NCI-H2196 treated with DMSO at 0.1 percent for 48 hours (cell line): ENCODE data around the gene GYS1.
"Not testable (repeated sequence)": the region's sequence is repeated elsewhere in the genome, so short reads cannot be mapped to it uniquely, and the experiment has no call there.

Experiments
- DNase-seq: peaks from one replicate; lab custom pipeline; 2025; ENCODE audit not compliant: unreplicated experiment; lab: John Stamatoyannopoulos, UW

Gene GYS1

DNA sequence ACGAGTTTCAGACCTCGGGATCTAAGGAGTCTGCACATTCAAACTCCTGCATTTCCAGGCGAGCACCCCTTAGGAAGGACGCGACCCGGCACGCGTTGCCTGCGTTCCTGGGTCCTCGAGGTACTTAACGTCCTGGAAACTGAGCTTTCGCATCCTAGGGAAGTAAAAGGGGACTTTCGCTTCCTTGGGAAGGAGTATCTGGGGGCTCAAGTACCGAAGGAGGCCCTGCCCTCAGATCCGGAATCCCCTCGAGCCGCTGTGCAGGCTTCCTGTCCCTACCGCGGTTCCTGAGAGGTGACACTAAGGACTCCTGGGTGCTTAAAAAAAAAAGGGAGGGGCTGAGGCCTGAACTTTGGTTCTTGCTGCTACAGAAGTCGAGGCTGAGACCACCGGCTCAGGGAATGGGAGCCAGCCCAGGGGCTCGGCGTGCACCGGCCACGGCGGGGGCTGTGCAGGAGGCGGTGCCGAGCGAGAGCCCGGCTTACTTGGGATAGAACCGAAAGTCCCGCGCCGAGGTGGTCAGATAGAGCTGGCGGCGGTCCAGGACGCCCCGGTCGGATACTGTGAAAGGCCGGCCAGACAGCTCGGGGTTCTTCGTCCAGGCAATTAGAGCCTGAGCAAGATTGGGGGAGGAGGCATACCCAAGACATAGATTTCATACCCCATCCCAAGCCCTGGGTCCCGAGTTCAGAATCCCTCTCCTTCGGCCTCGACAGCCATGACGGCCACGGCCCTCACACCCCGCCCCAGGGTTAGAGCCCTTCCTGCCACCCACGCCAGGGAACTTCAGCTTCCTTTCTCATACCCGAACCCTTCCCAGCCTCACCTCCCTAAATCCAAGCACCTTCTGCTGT lies 25.5 kb upstream of the GYS1 start:
- DNase-seq = not testable (repeated sequence)

DNA sequence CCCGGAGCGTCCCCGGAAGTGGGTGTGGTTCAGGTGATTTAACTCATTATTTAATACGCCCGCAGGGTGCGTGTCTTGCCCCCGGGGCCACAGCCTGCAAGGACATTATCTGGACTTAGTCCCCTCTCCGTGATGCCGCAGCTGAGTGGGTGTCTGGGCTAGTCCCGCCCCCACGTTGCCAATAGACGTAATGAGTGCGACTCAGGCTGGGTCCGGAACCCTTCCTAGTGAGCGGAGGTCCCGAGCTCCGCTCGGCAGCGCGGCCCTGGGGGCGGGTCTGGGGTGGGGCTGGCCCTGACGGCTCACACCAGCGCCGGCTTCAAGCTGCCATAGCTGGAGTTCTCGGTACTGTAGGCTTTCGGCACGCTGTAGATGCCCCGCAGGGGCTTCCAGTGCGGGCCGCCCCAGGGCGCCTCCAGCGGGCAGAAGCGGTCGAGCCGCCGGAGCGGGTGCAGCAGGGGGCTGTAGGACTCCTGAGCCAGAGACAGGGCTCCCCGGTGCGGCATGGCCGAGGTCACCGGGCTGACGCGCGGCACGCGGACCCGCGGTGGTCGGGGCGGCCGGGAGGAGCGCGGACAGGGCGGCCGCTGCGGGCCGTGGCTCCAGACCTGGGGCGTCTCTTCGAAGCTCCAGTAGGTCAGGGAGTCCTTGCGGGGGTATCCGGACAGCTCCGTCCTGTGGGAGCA lies 24.7 kb upstream of the GYS1 start:
- DNase-seq = no peak

DNA sequence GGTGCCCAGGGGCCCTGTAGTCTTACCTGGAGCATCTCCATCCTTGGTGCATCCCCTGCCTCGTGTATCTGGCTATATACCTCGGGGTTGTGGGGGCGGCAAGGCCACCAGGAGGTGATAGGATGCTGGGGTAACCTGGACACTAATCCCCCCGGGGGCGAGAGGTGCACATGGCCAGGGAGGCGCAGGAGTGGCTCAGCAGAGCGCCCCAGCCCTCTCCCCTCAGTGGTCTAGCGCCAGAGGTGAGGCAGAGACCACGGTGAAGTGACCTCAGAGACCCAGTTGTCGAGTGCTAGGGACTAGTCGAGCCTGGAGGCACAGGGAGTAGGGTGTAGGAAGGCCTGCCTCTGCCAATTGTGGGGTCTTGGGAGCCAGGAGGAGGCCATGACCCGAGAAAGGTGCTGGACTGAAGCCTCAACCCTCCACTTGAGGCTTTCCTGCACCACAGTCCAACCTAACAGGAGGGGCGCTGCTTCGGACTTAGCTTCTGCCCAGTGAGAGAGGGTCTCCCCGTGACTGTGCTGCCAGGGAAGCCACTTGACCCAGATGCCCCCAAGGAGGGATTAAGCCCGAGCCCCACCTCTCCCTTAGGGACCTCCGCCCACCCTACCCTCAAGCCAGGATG lies 24.0 kb upstream of the GYS1 start, which contains the start of gene LHB:
LHB (minus strand) TSS at position 51 of the 625 bp plus-strand sequence; CDS start at position 41, 10 bp downstream.
- no peak for DNase-seq

DNA sequence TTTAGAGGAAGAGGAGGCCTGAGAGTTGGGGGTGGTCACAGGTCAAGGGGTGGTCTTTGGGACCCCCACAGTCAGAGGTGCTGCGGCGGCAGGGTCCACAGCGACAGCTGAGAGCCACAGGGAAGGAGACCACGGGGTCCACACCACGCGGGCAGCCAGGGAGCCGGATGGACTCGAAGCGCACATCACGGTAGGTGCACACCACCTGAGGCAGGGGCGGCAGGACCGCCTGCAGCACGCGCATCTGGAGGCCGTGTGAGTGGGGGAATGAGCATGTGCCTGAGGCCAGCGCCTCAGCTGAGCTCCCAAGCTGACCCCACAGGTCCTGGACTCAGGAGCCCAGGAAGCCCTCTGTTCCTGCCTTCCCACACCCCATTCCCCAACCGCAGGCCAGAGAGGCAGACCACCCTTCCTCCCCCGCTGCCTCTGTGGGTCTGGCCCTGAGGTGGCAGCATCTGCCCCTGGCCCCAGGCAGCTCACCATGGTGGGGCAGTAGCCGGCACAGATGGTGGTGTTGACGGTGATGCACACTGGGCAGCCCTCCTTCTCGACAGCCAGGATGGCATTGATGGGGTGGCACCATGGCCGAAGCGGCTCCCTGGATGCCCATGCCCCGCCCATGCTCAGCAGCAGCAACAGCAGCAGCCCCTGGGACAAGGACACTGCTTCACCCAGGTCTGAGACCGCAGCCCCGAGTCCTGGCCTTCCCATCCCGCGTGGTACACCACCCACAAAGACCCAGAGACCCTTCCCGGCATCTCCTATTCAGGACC lies 23.1 kb upstream of the GYS1 start:
- no peak for DNase-seq

DNA sequence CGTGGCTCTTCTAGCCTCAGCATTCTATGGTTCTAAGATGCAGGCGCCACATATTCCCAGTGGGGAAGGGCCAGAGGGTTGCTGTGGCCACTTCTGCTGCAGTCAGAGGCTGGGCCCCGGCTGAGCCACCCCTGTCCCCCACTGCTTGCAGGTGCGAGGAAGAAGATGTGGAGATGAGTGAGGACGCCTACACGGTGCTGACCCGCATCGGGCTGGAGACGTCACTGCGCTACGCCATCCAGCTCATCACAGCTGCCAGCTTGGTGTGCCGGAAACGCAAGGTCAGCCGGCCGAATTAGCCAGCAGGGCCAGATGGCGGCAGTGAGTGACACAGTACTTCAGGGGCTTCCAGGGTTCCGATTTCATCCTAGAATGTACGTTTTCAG lies 21.8 kb upstream of the GYS1 start:
- DNase-seq = no peak

DNA sequence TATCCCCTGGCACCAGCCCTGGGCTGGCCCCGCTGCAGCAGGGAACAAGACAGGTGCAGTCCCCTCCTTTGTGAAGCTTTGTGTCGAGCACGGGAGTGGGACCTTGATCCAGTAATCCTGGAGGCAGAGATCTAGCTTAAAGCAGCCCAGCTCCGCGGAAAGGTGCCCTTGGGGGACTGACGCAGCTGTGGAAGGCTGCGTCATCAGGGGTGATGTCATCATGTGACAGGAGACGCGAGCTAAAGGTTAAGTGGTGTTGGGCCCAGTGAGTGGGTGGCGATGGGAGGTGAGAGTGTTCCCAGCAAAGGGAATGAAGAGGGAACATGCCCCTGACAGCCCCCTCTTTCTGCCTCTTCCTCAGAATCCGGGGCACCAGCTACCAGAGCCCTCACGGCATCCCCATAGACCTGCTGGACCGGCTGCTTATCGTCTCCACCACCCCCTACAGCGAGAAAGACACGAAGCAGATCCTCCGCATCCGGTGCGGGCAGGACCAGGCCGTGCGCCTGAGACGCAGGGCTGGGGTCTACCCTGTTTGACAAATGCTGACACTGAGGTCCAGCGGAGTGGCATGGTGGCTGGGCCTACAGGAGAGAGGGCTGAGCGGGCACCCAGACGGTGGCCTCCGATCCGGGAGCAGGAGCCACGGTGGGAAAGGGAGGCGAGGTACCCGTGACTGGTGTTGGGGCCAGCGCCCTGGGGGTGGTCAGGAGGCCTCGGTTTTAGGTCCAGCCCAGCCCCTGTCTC lies 21.2 kb upstream of the GYS1 start:
- no peak for DNase-seq

DNA sequence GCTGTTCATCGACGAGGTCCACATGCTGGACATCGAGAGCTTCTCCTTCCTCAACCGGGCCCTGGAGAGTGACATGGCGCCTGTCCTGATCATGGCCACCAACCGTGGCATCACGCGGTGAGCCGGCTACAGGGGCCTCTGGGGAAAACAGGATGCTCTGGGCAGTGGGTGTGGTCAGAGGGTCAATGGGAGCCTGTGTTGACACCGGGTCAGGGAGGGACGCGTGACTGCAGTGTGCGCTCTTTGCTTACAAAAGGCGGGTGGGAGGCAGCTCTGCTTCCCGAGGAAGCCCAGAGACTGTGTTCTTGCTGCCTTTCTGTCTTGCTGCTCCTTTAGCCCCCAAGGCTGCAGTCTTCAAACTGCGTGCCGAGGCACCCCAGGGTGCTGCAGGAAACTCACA lies 18.1 kb upstream of the GYS1 start:
- no peak for DNase-seq

DNA sequence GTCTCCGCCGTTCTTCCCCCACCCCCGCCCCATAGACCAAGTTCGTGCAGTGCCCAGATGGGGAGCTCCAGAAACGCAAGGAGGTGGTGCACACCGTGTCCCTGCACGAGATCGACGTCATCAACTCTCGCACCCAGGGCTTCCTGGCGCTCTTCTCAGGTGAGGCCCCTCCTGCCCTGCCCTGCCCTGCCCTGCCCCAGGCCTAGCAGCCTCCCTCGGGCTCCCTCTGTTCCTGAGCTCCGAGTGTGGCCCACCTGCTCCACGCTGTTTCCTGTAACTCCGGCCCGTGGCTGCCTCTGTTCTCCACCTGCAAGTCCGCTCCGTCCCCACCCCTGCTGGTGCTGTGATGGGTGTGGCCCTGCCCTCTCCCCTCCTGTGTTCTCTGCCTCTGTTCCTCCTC lies 17.3 kb upstream of the GYS1 start:
- no peak for DNase-seq

DNA sequence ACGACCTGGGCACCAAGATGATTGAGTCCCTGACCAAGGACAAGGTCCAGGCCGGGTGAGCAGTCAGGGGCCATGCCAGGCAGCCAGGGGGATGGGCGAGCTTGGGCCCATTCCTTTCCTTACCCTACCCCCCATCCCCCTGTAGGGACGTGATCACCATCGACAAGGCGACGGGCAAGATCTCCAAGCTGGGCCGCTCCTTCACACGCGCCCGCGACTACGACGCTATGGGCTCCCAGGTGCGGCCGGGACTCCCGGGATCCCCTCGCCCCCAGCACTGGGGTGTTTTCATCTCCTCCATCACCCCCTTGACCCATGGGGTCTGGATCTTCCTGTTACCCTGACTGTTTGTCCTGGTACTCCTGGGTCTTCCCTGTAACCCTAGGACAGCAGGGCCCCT lies 16.7 kb upstream of the GYS1 start:
- DNase-seq = no peak

DNA sequence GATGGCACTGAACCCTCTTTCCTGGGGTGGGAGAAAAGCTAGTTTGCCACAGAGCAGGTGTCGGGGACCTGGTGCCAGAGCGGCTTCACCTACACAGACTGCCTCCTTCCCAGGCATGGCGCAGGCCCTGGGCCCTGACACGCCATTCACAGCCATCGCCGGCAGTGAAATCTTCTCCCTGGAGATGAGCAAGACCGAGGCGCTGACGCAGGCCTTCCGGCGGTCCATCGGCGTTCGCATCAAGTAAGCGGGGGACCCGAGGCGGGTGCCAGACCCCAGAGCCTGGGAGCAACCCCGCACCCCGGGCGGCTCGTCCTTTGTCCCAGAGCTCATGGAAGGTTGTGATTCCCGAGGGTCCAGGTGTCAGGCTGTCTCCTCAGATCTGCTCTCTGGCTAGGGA lies 13.8 kb upstream of the GYS1 start:
- no peak for DNase-seq

DNA sequence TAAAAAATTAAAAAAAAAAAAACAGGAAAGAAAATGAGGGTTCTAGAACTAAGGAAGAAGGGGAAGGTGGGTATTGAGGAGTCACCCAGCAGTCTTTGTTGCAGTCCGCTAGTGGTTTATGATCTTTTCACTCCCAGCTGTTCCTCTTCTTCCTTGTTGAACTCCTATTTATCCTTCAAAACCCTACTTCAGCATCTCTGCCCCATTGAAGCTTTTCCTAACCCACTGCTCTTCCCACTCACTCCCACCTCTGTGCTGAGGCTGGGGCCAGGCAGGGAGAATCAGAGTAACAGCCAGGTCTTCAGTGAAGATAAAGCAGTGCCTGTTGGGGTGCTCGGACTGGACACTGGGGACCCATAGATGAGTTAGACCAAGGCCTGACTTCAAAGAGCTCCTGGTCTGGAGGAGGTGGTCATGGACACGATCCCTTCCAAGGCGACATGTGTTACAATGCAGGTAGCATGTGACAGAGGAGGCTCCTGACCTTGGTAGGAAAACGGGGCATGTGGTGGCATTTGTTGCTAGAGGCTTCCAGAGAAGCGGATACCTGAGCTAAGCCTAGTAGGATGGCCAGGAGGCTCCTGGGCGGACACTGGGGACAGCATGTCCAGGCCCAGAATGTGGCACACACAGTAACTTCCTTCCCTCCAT lies 12.0 kb upstream of the GYS1 start:
- DNase-seq = no peak

DNA sequence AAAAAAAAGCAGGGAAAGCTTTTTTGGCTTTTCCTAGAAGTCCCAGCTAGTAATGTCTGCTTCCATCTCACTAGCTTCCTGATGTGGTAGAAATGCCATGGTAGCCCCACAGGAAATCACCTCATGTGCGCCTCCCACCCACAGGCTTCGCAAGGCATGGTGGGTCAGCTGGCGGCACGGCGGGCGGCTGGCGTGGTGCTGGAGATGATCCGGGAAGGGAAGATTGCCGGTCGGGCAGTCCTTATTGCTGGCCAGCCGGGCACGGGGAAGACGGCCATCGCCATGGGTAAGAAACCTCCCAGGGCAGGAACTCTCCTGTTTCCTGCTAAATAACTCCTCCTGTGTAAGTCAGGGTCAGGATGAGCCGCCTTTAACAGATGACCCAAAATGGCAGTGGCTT lies 11.0 kb upstream of the GYS1 start:
- no peak for DNase-seq

DNA sequence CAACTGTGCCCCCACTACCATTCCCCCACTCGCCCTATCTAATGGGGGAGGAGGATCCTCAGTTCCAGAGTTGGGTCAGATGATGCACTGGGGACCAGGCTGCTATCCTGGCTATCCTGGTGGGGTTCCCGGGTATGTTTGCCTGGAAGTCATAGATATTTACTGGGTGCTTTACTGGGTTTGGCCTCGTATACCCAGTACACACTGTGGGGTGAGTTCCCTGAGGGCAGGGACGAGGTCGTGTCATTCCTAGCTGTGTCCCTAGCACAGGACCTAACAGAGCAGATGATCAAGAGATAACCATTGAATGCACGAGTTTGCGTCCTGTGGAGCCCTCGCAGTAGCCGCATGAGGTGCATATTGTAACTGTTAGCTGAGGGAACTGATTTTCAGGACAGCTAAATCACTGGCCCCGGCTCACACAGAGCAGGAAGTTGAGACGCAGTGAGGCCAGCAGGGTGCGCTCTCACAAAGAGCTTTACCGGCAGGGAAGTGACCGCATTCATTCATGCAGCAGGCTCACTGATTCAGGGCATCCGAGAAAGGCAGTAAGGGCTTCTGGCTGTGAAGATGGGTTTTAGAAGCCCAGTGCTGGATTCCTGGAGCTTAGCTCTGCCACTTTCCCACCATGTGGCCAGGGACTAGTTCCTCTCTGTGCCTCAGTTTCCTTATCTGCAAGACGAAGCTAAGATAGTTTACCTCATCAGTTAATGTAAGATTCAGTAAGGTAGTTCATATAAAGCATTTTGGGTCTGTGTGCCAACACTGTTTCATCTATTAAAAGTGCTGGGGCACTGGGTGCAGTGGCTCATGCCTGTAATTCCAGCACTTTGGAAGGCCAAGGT lies 6.6 kb upstream of the GYS1 start:
- DNase-seq = no peak

DNA sequence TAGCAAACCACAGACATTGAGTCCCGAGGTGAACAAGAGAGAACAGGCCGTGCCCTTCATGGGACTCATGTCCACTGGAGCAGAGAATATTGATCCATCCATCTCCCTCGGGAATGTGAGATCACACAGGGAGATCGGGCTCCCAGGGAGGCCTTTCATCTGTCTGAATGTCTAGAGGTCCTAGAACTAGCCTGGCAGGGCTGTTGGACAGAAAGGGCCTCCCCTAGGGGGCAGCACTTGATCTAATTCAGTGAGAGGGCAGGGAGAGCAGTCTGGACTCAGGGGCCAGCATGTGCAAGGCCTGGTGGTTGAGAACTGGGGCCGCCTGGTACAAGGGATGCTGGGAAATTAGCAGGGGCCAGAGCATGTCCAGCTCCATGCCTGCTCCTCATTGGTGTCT lies 4.9 kb upstream of the GYS1 start:
- peak; percentile 37 for DNase-seq

DNA sequence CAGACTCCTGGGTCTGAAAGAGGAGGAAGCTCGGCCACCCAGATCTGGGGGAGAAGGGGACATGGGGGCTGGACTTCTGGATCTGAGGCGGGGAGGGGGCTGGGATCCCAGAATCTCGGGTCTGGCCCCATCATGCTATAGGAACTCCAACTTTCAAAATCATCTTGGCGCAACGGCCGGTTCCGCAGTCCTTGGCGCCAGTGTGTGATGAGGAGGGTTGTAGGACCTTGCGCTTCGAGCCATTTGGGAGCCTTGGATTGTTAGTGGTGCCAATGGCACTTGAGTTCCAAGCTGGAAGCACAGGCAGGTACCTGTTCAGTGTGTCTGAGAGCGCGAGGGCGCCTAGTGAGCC lies 902 bp upstream of the GYS1 start:
- no peak for DNase-seq

DNA sequence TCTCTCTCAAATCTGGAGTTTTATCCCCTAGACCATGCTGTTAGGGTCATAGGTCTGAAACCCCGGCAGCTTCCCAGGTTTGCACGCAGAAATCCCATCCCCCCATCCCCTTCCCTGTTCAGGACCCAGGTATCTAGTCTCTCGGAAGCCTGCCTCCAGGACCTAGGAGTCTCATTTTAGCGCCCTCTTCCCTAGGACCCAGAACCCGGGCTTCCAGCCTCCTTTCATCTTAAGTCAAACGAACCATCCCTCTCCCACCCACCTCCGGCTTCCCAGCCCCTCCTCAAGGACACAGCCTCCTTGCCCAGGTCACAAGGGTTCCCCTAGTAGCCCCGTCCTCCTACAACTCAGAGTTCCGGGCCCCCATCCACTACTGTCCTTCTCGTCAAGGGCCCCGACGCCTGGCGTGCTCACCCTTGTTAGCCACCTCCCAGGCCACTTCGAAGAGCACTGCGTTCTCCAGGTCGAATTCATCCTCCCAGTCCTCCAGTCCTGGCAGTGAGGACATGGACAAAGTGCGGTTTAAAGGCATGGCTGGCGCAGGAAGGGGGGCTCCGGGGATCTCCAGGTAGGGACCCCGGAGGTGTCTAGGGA lies 431 bp downstream of the GYS1 start:
- DNase-seq = no peak

DNA sequence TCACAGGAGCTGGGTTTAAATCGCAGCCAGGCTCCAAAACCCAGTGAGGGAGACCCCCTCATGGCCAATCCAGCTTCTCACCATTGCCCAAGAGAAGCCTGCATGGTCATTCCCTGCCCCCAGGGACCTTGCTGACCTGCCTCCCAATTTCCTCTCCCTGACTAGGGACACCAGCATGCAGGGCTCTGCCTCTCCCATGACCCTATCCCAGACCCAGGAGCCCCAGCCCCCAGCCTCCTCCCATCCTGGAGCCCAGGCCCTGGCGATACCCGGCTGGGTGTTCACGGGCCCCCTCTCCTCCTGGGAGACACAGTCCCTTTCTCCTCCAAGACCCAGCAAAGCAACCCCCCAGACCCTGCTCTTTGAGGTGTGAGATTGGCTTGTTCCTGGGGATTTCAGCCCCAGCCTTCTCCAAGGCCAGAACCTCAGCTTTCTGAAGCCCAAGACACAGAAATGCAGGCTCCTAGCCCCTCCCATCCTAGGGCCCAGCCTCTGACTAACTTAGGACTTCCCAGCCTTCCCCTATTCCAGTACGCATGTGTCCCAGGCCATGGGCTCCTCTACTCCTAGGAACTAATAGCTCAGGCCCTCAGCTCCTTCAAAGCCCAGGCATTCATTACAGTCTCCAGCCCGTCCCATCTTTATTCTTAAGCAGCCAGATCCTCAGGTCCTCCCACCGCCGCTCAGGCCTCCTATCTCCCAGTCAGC lies 1.1 kb downstream of the GYS1 start:
- no peak for DNase-seq

DNA sequence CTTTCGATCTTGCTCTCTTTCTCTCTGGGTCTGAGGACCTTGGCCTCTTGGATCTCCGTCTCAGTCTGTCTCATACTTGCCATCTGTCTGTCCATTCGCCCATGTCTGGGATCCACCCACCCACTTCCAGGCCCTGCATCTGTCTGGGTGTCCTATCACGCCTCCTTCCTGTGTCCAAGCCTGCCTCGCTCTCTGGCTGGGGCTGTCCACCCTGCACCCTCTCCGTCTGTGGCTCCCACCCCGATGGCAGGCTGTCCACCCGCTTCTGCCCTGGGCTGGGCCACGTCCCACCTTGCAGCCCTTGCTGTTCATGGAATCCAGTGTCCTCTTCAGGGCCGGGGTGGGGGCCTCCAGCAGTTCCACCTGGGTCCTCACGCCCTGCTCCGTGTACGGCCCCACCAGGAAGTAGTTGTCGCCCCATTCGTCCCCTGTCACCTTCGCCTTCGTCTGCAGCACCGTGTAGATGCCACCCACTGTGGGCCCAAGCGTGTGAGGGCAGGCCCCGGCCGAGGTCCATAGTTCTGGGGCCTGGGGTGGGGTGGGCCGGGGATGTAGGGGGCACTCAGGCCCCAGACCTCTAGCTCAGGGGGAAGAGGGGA lies 2.0 kb downstream of the GYS1 start:
- DNase-seq = no peak
